ENCODE data around the gene SGPP2.

Gene SGPP2

DNA sequence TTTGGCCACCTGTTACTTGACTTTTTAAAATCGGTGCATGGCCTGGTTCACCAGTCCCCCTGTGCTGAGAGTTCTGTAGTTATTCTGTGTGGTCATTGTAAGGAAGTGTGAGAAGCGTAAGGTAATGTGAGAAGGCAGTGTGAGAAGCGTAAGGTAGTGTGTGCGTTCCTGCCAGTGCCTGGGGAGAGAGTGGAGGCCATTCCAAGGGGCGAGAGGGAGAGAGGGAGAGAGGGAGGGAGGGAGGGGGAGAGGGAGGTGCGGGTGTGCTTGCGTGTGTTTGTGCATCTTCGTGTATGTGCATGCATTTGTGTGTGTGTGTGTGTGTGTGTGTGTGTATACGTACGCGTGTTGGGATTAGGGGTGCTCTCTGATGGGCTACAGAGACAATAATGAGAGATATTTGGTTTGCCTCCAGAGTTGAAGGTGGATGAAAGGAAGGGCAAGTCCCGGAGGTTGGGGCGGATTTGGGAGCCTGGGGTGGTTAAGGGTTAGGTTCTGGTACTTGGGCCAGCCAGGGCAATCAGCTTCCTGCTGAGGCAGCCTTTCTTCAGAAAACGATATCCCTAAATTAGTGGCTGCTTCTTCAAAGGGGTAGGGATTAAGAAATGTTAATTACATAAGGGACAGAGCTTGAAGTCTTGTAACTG lies 53.7 kb downstream of the SGPP2 start:
- DNase-seq: no peak

DNA sequence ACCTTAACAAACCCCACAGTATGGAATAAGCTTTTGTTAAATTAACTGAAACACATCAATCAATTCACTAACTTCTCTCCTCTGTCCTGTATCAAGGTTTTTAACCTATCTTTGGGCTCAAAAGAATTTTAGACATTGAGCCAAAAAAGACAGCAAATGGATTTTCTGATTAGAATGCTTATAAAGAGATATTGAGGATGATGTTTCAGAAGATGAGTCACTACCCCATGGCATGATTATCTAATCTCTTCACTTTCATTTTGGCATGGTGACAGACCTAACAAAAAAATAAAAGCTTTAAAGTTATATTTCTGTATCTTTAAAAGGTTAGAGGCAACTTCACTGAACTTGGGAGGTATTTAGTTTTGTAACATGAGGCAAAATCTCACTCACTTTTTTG lies 55.5 kb downstream of the SGPP2 start:
- no peak for DNase-seq

DNA sequence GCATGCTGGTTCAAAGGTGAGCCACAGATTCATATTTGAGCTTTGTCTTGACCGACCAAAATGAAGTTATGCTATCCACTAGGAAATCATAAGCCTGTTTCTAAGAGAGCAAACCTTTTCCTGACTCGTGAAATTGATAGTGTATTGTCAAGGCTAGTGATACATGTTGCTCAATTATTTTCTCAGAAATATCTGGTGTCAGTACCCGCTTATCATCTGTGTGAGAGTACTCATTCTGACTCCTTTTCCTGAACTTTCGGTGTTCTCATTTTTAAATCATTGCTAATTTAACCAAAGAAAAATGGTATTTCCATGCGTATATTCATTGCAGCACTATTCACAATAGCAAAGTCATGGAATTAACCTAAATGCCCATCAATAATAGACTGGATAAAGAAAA lies 56.2 kb downstream of the SGPP2 start:
- no peak for DNase-seq

DNA sequence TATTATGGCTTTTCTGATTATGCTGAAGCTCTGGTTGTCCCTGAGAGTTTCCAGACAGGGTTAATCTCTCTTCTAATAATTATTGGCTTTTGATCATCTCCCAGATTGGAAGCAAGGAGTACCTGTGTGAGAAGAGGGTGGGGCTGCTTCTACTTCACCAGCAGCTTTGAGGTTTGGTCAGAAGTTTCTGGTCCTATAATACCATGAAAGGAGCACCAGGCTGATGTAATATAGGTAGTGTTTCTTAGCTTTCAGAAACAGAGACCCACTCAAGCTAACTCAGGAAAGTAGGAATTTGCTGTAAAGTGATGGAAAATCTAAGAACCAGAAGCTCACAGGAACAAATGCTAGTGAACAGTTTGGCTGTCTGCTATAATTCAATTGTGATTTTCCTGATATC lies 57.6 kb downstream of the SGPP2 start:
- DNase-seq: no peak

DNA sequence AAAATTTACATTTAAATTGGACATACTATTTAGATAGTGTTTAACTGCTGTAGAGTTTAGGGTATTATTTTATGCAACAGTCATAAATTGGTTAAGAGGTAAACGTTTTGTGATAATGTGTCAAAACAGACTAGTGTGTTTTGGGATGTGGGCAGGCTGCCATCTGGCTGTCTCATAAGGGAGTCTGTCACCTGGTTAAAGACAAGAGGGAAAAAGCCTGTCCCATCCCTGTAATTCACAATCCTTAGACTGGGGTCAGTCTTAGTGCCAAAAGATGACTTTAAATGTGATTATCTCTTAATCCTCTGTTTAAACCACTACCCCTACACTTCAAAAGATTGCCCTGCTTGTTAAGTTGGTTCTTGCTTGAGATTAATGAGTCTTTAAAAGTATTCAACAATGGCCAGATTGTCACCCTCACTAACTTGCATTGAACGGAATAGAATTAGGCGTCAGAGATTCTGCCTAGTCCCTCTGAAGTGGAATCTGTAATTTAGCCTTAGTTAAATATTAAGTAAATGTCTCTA lies 59.2 kb downstream of the SGPP2 start:
- DNase-seq: no peak

DNA sequence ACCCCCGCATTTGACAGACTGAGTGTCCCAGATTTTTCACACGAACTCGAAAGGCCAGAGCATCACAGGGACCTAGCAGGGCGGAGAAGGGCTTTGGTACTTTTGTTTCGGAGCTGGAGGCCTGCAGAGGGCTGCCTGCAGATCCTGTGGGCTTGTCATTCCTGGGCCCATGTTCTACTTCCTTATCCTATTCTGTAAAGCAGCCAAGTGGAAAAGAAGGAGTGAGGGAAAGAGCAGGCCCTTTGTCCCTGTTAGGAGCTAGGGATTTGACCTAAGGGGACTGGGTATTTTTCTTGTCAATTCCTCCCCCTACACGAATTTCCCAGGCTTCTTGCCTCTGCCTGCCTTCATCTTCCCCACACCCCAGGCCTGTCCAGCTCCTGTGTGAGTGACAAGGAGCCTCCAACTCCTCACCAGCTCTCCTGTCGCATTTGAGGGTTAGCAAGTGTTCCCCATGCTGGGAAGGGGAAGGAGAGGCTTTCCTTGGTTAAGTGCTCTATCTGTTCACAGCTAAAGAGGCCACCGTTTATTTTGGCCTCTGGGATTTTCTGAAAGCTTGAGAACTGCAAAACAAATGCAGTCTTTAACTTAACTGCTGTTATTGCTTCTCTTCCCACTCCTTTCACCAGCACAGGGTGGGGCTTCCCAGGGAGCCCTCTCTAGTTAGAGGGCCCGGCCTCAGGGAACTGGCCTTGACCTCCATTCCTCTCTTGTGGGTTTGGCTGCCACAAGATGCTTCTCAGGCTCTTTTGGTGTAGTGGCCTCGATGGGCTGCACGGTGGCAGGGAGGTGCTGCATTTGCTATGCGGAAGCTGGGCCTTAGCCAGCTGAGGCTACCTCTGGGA lies 61.2 kb downstream of the SGPP2 start:
- no peak for DNase-seq

DNA sequence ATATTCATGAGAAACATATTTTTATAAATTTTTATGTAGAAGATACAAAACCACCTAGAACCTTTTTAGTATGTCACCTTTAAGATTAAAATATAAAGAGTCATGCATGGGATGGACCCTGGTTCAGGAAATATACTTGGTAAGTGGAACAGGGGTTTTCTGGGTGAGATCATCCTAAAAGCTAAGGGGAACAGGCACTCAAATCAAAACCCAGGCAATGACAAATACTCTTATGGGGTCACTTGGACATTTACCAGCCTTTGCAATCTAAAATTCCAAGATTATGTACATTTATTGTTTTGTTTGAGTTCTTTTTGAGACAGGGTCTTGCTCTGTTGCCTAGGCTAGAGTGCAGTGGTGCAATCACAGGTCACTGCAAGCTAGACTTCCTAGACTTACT lies 65.8 kb downstream of the SGPP2 start:
- no peak for DNase-seq

DNA sequence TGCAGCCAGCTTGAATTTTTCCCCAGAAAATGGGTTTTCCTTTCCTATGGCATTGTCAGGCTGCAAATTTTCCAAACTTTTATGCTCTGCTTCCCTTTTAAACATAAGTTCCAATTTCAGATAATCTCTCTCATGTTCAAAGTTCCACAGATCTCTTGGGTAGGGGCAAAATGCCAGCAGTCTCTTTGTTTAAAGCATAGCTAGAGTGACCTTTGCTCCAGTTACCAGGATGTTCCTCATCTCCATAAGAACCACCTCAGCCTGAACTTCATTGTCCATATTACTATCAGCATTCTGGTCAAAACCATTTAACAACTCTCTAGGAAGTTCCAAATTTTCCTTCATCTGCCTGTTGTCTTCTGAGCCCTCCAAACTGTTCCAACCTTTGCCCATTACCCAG lies 68.3 kb downstream of the SGPP2 start:
- DNase-seq: no peak

DNA sequence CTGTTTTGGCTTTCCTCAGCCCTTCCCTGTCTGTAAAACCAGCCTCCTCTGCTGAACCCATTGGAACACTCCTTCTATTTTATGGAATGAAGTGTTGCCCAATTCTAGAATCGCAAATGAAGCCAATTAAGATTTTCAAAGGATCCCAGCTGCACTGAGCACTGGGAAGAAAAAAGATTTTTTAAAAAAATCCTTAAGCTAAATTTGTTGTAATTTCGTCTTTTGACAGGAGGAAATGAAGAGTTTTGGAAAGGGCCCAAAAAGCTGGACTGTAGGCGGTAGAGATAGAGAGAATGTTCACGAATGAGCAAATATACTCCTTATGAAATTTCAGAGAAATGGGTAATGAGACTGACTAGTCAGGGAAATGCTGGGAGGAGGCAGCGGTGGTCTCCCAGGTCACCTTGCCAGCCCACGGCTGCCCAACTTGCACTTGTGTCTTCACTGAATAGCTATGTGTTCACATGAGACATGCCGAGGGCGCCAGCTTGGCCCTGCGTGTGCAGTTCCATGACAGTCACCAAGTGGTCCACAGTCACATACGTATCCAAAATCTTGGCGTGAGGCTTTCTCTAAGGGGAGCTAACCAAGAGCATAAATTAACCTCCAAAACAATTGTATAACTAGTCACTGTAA lies 69.9 kb downstream of the SGPP2 start:
- no peak for DNase-seq

DNA sequence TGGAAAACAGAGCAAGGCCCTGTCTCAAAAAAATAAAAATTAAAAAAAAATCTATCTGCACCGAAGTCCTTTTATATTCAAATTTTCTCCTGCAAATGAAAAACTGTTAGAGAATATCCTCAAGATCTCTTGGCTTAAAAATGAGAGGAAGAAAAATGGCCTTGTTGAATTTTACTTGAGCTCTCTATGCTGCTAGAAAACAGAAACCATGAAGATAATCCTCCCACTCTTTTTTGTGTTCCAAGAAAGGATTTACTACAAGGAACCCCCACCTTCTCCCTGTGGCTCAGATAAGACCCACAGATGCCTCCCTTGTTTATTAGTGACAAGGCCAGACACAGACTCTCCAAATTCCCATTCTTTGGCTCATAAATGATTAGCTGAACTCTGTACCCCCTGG lies 71.0 kb downstream of the SGPP2 start:
- DNase-seq: no peak

DNA sequence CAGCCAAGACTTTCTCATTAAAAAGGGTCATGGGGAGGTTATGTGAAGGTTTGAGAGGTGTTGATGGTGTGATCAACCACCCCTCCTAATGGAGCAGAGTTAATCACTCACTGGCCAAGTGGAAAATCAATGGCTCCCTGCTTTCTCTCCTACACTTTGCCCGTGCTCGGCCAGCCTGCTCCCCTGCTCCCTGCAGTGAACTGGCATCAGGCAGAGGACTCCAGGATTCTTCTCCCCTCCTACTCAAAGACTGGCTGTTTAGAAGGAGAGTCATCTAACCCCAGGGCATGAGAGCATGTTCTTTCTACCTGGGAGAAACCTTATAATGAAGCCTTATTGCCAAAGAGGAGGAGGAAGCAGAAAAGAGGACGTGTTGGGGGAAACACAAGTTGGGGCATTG lies 74.9 kb downstream of the SGPP2 start:
- DNase-seq: no peak

DNA sequence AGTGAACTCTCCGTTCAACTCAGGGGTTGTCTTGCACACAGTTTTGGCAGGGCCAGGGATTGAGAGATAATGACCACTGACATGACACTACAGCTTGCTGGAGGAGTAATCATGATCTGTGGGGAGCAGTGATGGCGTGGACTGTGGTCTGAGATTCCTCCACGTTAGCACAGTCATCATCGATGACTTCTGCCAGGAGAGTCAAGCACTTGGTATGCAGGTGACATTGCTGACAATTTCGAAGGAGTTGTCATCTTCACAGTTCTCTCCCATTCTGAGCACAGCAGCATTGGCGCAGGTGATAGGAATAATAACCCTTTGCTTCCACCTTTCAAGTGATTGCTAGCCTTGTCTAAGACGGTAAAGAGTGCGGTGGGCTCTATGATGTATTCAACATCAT lies 79.8 kb downstream of the SGPP2 start:
- DNase-seq: no peak

DNA sequence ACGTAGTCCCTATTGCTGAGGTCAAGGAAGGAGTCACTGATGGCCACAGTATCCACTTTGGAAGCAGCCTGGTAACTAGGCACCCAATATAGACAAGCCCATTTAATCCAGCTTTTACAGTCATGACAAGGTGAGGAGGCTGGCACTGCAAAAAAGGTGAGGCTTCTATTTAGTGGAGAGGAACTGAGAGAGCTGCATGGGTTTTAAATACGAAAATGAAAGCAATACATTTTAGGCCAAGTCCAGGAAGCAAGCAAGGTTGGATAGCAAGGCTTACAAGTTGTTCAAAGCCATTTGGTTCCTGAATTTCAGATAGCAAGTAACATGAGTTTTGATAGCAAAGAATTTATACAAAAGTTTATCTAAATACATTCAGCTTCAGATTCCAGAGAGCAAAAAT lies 80.4 kb downstream of the SGPP2 start:
- no peak for DNase-seq

DNA sequence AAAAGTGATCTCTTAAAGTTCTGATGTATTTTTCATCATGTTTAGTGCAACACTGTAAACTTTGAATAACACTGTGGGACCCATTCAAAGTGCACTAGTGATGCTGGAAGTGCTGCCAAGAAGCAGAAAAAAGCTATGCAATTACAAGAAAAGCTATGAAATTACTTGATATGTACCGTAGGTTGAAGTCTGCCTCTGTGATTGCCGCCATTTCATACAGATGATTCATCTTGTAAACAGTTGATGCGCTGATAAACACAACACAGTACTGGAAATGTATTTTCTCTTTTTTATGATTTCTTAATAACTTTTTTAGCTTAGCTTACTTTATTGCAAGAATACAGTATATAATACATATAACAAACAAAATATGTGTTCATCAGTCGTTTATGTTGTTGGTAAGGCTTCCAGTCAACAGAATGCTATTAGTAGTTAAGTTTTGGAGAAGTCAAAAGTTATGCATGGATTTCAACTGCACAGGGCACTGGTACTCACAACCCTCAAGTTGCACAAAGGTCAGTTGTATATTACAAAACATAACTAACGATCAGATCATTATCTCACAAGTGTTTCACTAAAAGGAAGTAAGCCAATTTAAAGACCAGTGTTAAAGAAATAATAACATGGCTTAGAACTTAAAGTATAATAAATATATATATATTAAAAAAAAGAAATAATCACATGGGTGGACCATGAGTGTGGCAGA lies 82.0 kb downstream of the SGPP2 start:
- no peak for DNase-seq

DNA sequence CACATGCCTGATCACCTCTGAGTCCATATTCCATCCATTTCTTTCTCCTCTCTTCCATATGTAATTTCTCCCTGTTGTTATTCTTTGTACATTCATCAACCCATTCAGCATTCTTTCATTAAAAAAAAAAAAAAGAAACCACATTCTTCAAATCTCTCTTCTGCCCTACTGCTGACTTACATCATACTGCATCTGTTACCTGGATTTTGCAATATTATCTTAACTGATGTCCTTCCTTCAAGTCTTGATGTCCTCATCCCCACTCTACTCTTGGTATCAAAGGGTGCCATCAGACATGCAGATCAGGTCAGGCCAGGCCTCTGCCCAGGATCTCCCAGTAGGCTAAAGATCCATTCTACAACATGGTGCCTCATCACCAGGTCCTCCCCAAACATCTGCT lies 90.6 kb downstream of the SGPP2 start:
- DNase-seq: no peak

DNA sequence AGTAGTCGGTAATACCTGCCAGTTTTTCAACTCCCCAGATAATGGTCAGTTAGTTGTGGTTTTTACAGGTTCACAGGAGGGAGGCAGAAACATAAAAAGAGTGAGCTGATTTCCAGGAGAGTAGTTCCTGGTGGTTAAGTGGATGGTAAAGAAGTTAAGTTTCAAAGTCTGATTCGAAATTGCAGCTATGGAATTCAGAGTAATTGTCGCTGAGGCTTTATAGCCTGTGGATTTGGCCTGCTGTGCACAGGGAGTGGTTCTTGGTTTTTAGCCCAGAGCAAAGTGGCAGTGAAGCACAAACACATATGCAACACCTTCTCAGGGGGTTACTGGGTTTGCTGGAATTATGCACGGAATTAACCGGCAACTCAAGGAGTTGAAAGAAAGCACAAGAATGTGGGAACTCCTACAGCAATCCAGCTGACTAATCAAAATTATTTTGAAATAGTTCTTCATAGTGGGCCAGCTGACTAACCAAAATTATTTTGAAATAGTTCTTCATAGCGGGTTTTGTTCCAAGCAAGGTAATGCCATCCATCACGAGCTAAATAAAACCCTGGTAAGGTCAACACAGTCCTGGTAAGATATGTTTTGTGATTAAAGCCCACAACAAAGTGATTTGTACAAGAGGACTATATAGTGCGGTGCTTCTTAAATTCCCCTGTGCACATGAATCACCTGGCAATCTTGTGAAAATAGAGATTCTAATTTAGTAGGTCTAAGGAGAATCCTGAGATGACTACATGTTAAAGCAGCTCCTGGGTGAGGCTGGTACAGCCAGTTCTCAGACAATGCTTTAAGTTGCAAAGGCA lies 94.4 kb downstream of the SGPP2 start:
- DNase-seq: no peak

DNA sequence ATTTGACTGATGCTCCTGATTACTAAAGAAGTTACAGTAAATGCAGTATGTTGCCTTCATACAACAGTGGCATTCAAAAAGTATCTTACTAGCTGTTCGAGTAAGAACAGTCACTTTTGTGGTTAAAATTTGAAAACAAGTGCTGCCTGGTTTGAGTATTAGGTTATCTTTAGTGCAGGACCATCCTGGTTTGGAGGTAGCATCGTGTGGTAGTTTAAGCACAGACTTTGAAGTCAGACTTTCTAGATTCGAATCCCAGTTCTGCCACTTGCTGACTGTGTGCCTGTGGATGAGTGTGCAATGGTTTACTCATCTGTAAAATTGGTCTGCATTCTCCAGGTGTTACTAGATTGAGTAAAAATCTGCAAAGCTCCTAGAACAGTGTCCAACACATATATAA lies 96.8 kb downstream of the SGPP2 start:
- DNase-seq: no peak

DNA sequence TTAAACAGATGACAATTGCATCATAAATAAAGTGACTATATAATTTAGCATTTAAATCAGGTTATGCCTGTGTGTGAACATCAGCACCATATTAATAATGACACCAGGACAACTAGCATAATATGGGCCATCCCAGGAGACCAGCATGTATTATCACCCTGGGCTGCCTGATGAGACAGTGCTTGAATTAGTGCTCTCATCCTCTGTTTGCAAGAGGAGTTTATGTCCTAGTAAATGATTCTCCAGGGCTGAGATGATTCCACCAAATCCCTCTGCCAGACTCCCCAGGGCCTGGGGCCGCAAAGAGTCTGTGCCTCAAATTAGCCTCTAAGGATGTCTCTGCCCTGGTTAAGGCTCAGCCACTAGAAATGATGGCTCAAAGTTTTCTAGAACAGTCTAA lies 97.7 kb downstream of the SGPP2 start:
- DNase-seq: no peak

DNA sequence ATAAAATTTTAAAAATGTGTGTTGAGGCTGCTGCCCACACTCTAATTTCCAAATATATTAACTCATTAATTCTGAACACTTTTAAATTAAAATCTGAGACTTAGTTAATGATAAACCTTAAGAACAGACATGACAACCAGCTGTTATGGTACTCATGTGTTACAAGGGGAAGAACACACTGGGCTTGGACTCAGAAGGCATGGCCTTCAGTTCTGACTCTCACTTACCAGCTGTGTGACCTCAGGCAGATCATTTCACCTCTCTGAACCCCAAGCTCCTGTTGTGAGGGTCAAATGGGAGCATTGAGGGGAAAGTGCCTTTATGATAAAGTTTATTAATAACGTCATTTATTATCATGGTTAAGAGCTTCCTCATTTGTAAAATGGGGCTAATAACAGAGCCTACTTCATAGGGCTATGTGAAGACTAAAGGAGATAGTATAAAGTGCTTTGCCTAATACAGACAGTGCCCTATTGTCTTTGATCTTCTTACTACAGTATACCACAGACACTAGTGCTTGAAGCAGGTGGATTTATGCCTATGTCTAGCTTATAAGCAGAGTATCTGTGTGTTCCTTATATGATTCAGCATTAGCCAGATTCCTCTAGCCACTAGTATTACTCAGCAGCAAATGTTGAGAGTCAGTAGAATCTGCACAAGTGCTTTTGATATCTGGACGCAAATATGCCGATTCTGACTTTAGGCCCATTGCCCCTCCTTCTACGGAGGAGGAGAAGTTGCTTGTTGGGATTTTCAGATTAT lies 99.6 kb downstream of the SGPP2 start:
- no peak for DNase-seq

DNA sequence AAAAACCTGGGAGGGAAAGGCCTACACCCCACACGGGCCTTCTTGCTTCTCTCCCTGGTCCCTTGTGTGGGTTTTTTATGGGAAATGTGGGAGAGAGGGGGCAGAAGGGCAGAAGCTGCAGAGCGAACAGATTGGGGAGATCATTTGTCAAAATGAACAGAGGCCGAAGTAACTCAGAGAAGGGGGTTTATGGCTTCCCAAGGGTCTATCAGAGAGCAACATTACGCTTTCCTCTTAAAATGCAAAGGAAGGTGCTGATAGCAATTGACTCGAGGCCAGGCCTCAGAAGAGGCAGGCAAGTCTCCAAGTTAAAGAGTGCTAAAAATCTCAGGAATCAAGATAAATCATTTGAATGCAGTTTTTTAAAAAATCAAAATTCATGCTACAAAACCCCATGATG lies 101.5 kb downstream of the SGPP2 start:
- no peak for DNase-seq

DNA sequence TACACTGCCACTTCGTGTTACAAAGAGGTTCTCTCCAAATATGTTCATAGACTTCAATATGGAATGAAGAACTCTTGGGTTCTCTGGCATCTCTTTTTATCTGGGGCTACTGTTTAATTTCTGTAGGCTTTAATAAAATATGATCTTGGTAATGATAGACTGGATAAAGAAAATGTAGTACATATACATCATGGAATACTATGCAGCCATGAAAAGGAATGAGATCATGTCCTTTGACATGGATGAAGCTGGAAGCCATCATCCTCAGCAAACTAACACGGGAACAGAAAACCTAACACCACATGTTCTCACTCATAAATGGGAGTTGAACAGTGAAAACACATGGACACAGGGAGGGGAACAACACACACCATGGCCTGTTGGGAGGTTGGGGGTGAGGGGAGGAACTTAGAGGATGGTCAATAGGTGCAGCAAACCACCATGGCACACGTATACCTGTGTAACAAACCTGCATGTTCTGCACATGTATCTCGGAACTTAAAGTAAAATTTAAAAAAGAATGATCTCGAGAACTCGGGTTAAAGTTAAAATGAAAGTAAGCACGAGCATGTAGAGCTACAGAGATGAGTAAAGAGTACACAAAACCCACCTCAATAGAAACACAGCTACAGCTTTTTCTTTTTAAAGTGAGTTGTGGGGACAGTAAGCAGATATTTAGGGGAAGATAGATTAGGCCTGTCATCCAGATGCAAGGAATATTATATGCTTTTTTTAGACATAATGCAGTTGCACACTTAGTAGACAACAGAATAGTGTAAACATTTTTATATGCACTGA lies 102.3 kb downstream of the SGPP2 start:
- DNase-seq: no peak
